GM12874 (cell line): ENCODE data around the gene RRP15.

Experiments
- CTCF ChIP-seq: IDR thresholded peaks from 2 replicates; pipeline ENCODE4 v1.5.1; 2011; ENCODE audit warnings: low read depth, mild to moderate bottlenecking, control low read depth, low read length, moderate library complexity; ENCODE audit not compliant: insufficient read depth

RRP15 gene

GRCh38 chr1:218353656-218354055 is 68.6 kb downstream of the RRP15 start:
- no peak for TF ChIP-seq CTCF

GRCh38 chr1:218355278-218355677 is 70.2 kb downstream of the RRP15 start:
- no peak for TF ChIP-seq CTCF

- TF ChIP-seq CTCF, result no peak
These were observed 72.3 kb downstream of the RRP15 start for GRCh38 chr1:218357211-218357892.

- TF ChIP-seq CTCF, result no peak
These were observed 72.8 kb downstream of the RRP15 start for GRCh38 chr1:218357893-218358232.

- TF ChIP-seq CTCF, result peak; percentile 18; the same call in 1 of the 2 replicates
These were observed 76.4 kb downstream of the RRP15 start for GRCh38 chr1:218361298-218362065.

- TF ChIP-seq CTCF, result no peak
These were observed 77.5 kb downstream of the RRP15 start for GRCh38 chr1:218362418-218363076.

GRCh38 chr1:218363141-218363540 is 78.0 kb downstream of the RRP15 start:
- TF ChIP-seq CTCF, result no peak
